K562 (cell line): ENCODE measurements around the gene BHLHE23. TPM values are rescaled to one million over a fixed set of nuclear protein-coding genes. Genes with fewer than 3 reads are reported as not detected.

Experiments
- ATAC-seq: fragments of 200-7000 bp; cut with Tn5 transposase; 3 replicates; pipeline ENCODE4 v1.9.1; 2020; ENCODE audit warnings: moderate library complexity
- BruUV-seq: library from RNA; stranded (reverse); fragments of 400-500 nt; replicated peaks from 2 replicates; lab custom pipeline; 2021; lab: Mats Ljungman, UMichigan
- CTCF ChIA-PET: fragments of 300-600 bp; formaldehyde crosslinking; extraction: SDS; loops from one replicate; lab custom pipeline; 2021; ENCODE audit warnings: low intra/inter-chr PET ratio; lab: Yijun Ruan, JAX
- POLR2A ChIA-PET: fragments of 300-600, 350-650 bp; sonication (Branson Sonifier 250); formaldehyde crosslinking; extraction: SDS; loops from one replicate; lab custom pipeline; 2021; ENCODE audit warnings: antibody characterized with exemption, inconsistent platforms; lab: Yijun Ruan, JAX
- DNase-seq, 4 experiments: peaks; one replicate each; pipeline versions ENCODE4 v3.0.0 to v3.0.0-alpha.2; 2011 to 2018; ENCODE audit warnings: low spot score in 3 of 4, mixed read lengths in 3 of 4; ENCODE audit errors: extremely low read depth in 1 of 4
- FAIRE-seq: peaks from 2 replicates; lab custom pipeline; 2011; peaks lifted over from hg19 to GRCh38; lab: Jason Lieb, UNC
- H2AFZ ChIP-seq: 2 replicates; pipeline ENCODE4 v1.6.0; 2011; ENCODE audit warnings: low read depth, low read length, control low read depth, inconsistent platforms
- H3K27ac ChIP-seq: fragments of 200-600 bp; 3 replicates; pipeline ENCODE4 v1.8.0; 2011; ENCODE audit warnings: low read depth, mild to moderate bottlenecking, control low read depth, inconsistent platforms, low read length, moderate library complexity, mixed read lengths; ENCODE audit errors: extremely low read depth
- H3K27me3 ChIP-seq, 2 experiments: fragments of 300-600 bp in 1 of 2; 2 replicates in 1 of 2; 3 replicates in 1 of 2; pipeline versions ENCODE4 v1.6.0 to v1.8.0; 2011; ENCODE audit warnings: inconsistent platforms in 2 of 2, low read length in 2 of 2, mild to moderate bottlenecking in 1 of 2, mixed read lengths in 1 of 2, moderate library complexity in 1 of 2; ENCODE audit not compliant: control insufficient read depth in 2 of 2, insufficient read depth in 2 of 2
- H3K36me3 ChIP-seq: fragments of 300-600 bp; 3 replicates; pipeline ENCODE4 v1.8.0; 2011; ENCODE audit warnings: mild to moderate bottlenecking, low read length, inconsistent platforms; ENCODE audit not compliant: control insufficient read depth, insufficient read depth
- H3K4me1 ChIP-seq, 2 experiments: fragments of 200-600 bp in 1 of 2; replicated peaks in 1 of 2; 2 replicates in 1 of 2; 3 replicates in 1 of 2; pipeline versions ENCODE4 v1.5.1 to v1.8.0; 2011; ENCODE audit warnings: inconsistent platforms in 2 of 2, low read length in 2 of 2, mild to moderate bottlenecking in 1 of 2, mixed read lengths in 1 of 2, moderate library complexity in 1 of 2; ENCODE audit not compliant: control insufficient read depth in 2 of 2, insufficient read depth in 2 of 2
- H3K4me2 ChIP-seq: 2 replicates; pipeline ENCODE4 v1.6.1; 2011; ENCODE audit warnings: low read length, control low read depth, inconsistent platforms, mixed read lengths; ENCODE audit not compliant: insufficient read depth
- H3K4me3 ChIP-seq: fragments of 200-600 bp; sonication (generic), shearing (Covaris generic); 2 replicates; pipeline ENCODE4 v1.5.1; 2016; ENCODE audit warnings: control low read depth, inconsistent platforms
- H3K79me2 ChIP-seq: fragments of 200-600 bp; 3 replicates; pipeline ENCODE4 v1.8.0; 2011; ENCODE audit warnings: low read length, inconsistent platforms; ENCODE audit not compliant: control insufficient read depth, insufficient read depth
- H3K9ac ChIP-seq, 2 experiments: 2 replicates each; pipeline versions ENCODE4 v1.6.0 to v1.6.1; 2011; ENCODE audit warnings: low read depth in 2 of 2, low read length in 2 of 2, control low read depth in 1 of 2, inconsistent platforms in 1 of 2, mild to moderate bottlenecking in 1 of 2, mixed read lengths in 1 of 2; ENCODE audit not compliant: insufficient read depth in 1 of 2
- H3K9me1 ChIP-seq: one replicate; pipeline ENCODE4 v1.6.0; 2011; ENCODE audit warnings: inconsistent platforms, mild to moderate bottlenecking, low read length, moderate library complexity; ENCODE audit not compliant: control insufficient read depth, insufficient read depth
- H3K9me3 ChIP-seq: replicated peaks from 2 replicates; pipeline ENCODE4 v1.5.1; 2011; ENCODE audit warnings: low read depth, low read length, inconsistent platforms; ENCODE audit not compliant: control insufficient read depth, insufficient read depth
- H4K20me1 ChIP-seq: replicated peaks from 2 replicates; pipeline ENCODE4 v1.6.1; 2011; ENCODE audit warnings: low read length, inconsistent platforms, mixed read lengths; ENCODE audit not compliant: control insufficient read depth, insufficient read depth
- ARID1B ChIP-seq: fragments of 450-650 bp; IDR thresholded peaks from 2 replicates; pipeline ENCODE4 v1.6.1; 2016; ENCODE audit warnings: antibody characterized with exemption, mild to moderate bottlenecking, inconsistent platforms
- CHD4 ChIP-seq: fragments of 200-600 bp; sonication (generic); IDR thresholded peaks from 3 replicates; pipeline ENCODE4 v1.6.1; 2012; ENCODE audit warnings: low read depth, mild to moderate bottlenecking, mixed read lengths, low read length, inconsistent platforms; ENCODE audit not compliant: insufficient read depth, insufficient replicate concordance, poor library complexity, severe bottlenecking
- KLF1 ChIP-seq: fragments of 450-650 bp; IDR thresholded peaks from 2 replicates; pipeline ENCODE4 v1.6.1; 2016; ENCODE audit warnings: missing genetic modification characterization, missing compliant biosample characterization
- KLF10 ChIP-seq: fragments of 250-450 bp; sonication (Bioruptor Pico); IDR thresholded peaks from 2 replicates; pipeline ENCODE4 v1.6.1; 2021; ENCODE audit warnings: matching md5 sums
- MTA1 ChIP-seq: fragments of 450-650 bp; IDR thresholded peaks from 2 replicates; pipeline ENCODE4 v1.6.1; 2017; ENCODE audit warnings: borderline replicate concordance
- NCOA1 ChIP-seq: fragments of 450-650 bp; IDR thresholded peaks from 2 replicates; pipeline ENCODE4 v1.6.1; 2016; ENCODE audit warnings: low read depth
- NR1H2 ChIP-seq: sonication (generic); formaldehyde crosslinking; IDR thresholded peaks from 2 replicates; pipeline ENCODE4 v1.4.0; 2020; ENCODE audit warnings: mild to moderate bottlenecking, missing genetic modification reagents
- POLR2H ChIP-seq: IDR thresholded peaks from 2 replicates; pipeline ENCODE4 v1.6.1; 2016; ENCODE audit warnings: missing genetic modification characterization, low read depth, mild to moderate bottlenecking, control low read depth, missing compliant biosample characterization, moderate library complexity
- SMC3 ChIP-seq: conservative IDR thresholded peaks from 2 replicates; pipeline ENCODE4 v1.6.1; 2011; ENCODE audit warnings: low read depth, low read length, improper control_type of control experiment; ENCODE audit not compliant: insufficient read depth
- VEZF1 ChIP-seq: fragments of 200-800 bp; sonication (Bioruptor generic); IDR thresholded peaks from 2 replicates; pipeline ENCODE4 v1.6.1; 2017; ENCODE audit warnings: missing genetic modification characterization, missing compliant biosample characterization
- ZBTB34 ChIP-seq: fragments of 250-450 bp; sonication (Bioruptor Pico); IDR thresholded peaks from 2 replicates; pipeline ENCODE4 v1.8.0; 2021; ENCODE audit warnings: mild to moderate bottlenecking, moderate library complexity
- ZC3H11A ChIP-seq: IDR thresholded peaks from 2 replicates; pipeline ENCODE4 v1.6.1; 2012; ENCODE audit warnings: low read depth, low read length, improper control_type of control experiment
- WGBS: fragments of 100-300 bp; shearing (Covaris generic); methylation state at CpG from one replicate; pipeline ENCODE4 v1.1.6; 2016; ENCODE audit warnings: low coverage, mixed read lengths; ENCODE audit not compliant: insufficient coverage; ENCODE audit errors: missing lambda C conversion rate; 5-methylcytosine and 5-hydroxymethylcytosine counted together
- in situ Hi-C: fragments of 300-500 bp; cut with MboI; formaldehyde crosslinking; loops from 4 replicates; pipeline ENCODE4 v1.15.0; 2018; ENCODE audit warnings: inconsistent platforms, mixed read lengths
- intact Hi-C: fragments of 100-400 bp; cut with micrococcal nuclease; formaldehyde crosslinking; loops from 2 replicates; pipeline ENCODE4 v1.14.2; 2022
- polyA plus RNA-seq, 8 experiments: library from polyadenylated mRNA; depleted of rRNA in 4 of 8; stranded (reverse) in 5 of 8; unstranded in 3 of 8; fragments of >200 nt; fragmentation: Nextera tagmentation in 2 of 8; fragmentation: Illumina TruSeq in 1 of 8; extraction: Ambion mirVana in 2 of 8; extraction: Trizol in 1 of 8; gene quantifications; 2 replicates each; pipeline versions ENCODE4 v1.2.1 to v1.2.3, GENCODE V29; 2011 to 2014; ENCODE audit warnings: inconsistent platforms in 1 of 8, missing spikeins in 1 of 8
- total RNA-seq, 7 experiments: library from RNA; depleted of rRNA in 6 of 7; stranded (reverse); fragments of >200 nt in 6 of 7; fragmentation: Illumina TruSeq in 2 of 7; extraction: Trizol in 2 of 7; gene quantifications; 2 replicates each; pipeline versions ENCODE4 v1.2.1 to v1.2.3, GENCODE V29; 2011 to 2021; ENCODE audit warnings: low replicate concordance in 1 of 7

BHLHE23 gene
- total and polyA plus RNA-seq, 9 of the 15 experiments (the other 6 are each of a cell fraction or from before 2014, with no cell fraction given) = not detected

GRCh38 chr20:62956387-62957135 is 50.2 kb downstream of the BHLHE23 start:
- H3K4me3 ChIP-seq = no peak overlapping the region
- no peak for ATAC-seq
- H3K4me2 ChIP-seq = no peak overlapping the region
- in situ Hi-C loops (no loop called here), intact Hi-C loops (no loop called here)
- no peaks in the 10 kb centered on the region for H3K9me3 ChIP-seq
- peaks cover 17% of the 10 kb centered on the region; the same call in 1 of the 2 replicates for H4K20me1 ChIP-seq
- no peaks in the 10 kb centered on the region for H3K9me1 ChIP-seq
- 5% methylated on average over 23 of the region's 25 CpGs for WGBS
- no peak overlapping the region for H3K27ac ChIP-seq
- H3K9ac ChIP-seq = no peak overlapping the region
- H3K4me1 ChIP-seq = peaks cover 3 to 58% of the 10 kb centered on the region in 2 experiments; a peak in 3 of 5 replicates
- no peak for FAIRE-seq
- CTCF ChIA-PET = no interaction called here
- DNase-seq = no peak
- H3K79me2 ChIP-seq = no peaks in the 10 kb centered on the region
- peaks cover 27 to 60% of the 10 kb centered on the region in 2 experiments for H3K27me3 ChIP-seq
- BruUV-seq = no TSS peak
- POLR2A ChIA-PET = interaction anchor here (0.5 to 3.1 kb wide), 6 partner anchors 9 to 66 kb away, joined by 3 to 19 read pairs (median 4); partner anchors contain the start of gene GID8
- no peak overlapping the region for H2AFZ ChIP-seq
- H3K36me3 ChIP-seq = no peaks in the 10 kb centered on the region
- TF ChIP-seq NR1H2 (CRISPR knock-in tag) = no peak
- no peak for TF ChIP-seq VEZF1 (CRISPR knock-in tag)
- no peak for TF ChIP-seq ZBTB34 (CRISPR knock-in tag)
- TF ChIP-seq ZC3H11A = no peak
- no peak for TF ChIP-seq MTA1
- no peak for TF ChIP-seq SMC3
- no peak for TF ChIP-seq POLR2H (tag)
- no peak for TF ChIP-seq KLF10 (CRISPR knock-in tag)
- TF ChIP-seq ARID1B = no peak
- no peak for TF ChIP-seq NCOA1
- TF ChIP-seq CHD4 = no peak
- TF ChIP-seq KLF1 (tag) = no peak
